ENCODE measurements around the gene EIF2B2. TPM values are rescaled to one million over a fixed set of nuclear protein-coding genes. Genes with fewer than 3 reads are reported as not detected.

The EIF2B2 gene
- total RNA-seq, 4 donors from 2014 or later, result 47.0 to 94.8 (median 69.3) TPM

GRCh38 chr14:74980731-74981461 lies 21.8 kb upstream of the EIF2B2 start:
- H3K4me3 ChIP-seq (replicated peaks in 1 of 3), result no peak overlapping the region
- H3K36me3 ChIP-seq, result no peaks in the 10 kb centered on the region
- TF ChIP-seq CTCF (IDR thresholded peaks at IDR 0.05), result no peak
- no peak for TF ChIP-seq POLR2A (IDR thresholded peaks at IDR 0.05)
- H3K9me3 ChIP-seq, result no peaks in the 10 kb centered on the region
- H3K27ac ChIP-seq, result no peak overlapping the region
- no peaks in the 10 kb centered on the region for H3K27me3 ChIP-seq
- WGBS, 2 donors, result 65 to 76% methylated on average over 11 to 16 of the region's 35 CpGs
- peaks cover 11 to 37% of the 10 kb centered on the region in 2 donors for H3K4me1 ChIP-seq
- DNase-seq, result no peak
- intact Hi-C loops (cut with DNase I), result no loop called here

DNA sequence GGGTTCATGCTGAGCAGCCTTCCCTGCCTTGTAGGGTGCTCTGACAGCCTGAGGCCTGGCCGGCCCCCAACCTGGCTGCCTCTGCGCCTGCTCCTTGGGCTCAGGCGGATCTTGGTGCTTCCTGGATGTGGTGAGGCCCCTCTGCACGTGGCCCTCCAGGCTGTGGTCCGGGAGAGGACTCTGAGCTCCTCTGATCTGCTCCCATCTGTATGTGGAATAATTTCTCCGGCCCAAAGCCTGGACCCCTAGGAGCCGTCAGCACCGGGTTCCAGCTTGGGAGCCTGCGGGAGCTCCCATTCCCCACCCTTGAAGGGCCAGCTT lies 21.3 kb upstream of the EIF2B2 start:
- Histone ChIP-seq H3K27ac (no peak overlapping the region), H3K27me3 (no peaks in the 10 kb centered on the region), H3K4me1 (peaks cover 15 to 38% of the 10 kb centered on the region in 2 donors), H3K9me3 (no peaks in the 10 kb centered on the region), H3K36me3 (no peaks in the 10 kb centered on the region), H3K4me3 (replicated peaks in 1 of 3) (no peak overlapping the region)
- DNase-seq, result no peak
- intact Hi-C loops (cut with DNase I), result no loop called here
- TF ChIP-seq POLR2A (IDR thresholded peaks at IDR 0.05) (no peak), CTCF (IDR thresholded peaks at IDR 0.05) (no peak)
- WGBS, 2 donors, result 88 to 89% methylated on average over 7 to 9 of the region's 9 CpGs

DNA sequence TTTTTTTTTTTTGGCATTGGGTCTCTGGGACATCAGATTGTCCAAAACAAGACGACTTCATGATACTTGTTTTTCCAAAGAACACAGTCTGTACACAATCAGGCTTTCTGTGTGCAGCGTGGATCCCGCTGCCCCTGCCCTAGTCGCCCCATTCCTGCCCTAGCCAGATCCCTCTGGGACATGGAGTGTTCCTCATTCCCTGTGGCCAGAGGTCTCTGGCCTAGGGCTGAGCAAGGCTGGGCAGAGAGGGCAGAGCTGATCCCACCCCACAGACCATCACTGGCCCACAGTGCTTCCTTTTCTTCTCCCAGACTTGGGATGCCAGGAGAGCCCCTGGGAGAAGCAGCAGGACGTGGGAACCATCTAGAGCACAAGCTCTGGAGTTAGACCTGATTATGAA lies 20.9 kb upstream of the EIF2B2 start:
- 84 to 88% methylated on average over 5 of the region's 5 CpGs for WGBS, 2 donors

DNA sequence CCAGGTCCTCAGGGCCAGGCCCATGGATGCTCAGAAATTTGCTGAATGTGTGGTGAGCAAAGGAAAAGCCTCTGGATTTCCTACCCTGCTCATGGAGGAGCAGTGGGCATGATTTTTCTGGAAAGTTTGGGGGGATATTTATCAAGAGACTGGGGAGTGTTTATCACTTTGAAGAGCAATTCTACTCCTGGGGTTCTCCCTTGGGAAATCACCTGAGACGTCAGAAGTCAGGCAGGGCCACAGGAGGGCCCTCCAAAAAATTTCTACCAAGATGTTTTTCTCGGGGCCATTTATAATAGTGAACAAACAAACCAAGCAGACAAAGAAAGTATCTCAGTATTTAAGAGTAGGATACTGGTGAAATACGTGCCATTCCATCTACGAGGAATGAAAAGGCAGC lies 20.1 kb upstream of the EIF2B2 start:
- TF ChIP-seq CTCF (IDR thresholded peaks at IDR 0.05), result no peak
- TF ChIP-seq POLR2A (IDR thresholded peaks at IDR 0.05), result no peak
- H3K4me1 ChIP-seq, result peaks cover 15 to 38% of the 10 kb centered on the region in 2 donors
- intact Hi-C loops (cut with DNase I), result no loop called here
- no peak overlapping the region for H3K4me3 ChIP-seq (replicated peaks in 1 of 3)
- no peaks in the 10 kb centered on the region for H3K27me3 ChIP-seq
- no peaks in the 10 kb centered on the region for H3K9me3 ChIP-seq
- DNase-seq, result no peak
- H3K36me3 ChIP-seq, result no peaks in the 10 kb centered on the region
- no peak overlapping the region for H3K27ac ChIP-seq
- WGBS, 2 donors, result 86 to 91% methylated on average over 4 of the region's 4 CpGs

More for the DNA sequence above, 20.9 kb upstream of the EIF2B2 start:
- Histone ChIP-seq H3K4me3 (replicated peaks in 1 of 3) (no peak overlapping the region), H3K4me1 (peaks cover 15 to 38% of the 10 kb centered on the region in 2 donors), H3K27ac (no peak overlapping the region), H3K9me3 (no peaks in the 10 kb centered on the region), H3K27me3 (no peaks in the 10 kb centered on the region), H3K36me3 (no peaks in the 10 kb centered on the region)
- intact Hi-C loops (cut with DNase I), result no loop called here
- no peak for DNase-seq
- no peak for TF ChIP-seq CTCF (IDR thresholded peaks at IDR 0.05)
- no peak for TF ChIP-seq POLR2A (IDR thresholded peaks at IDR 0.05)

- no peaks in the 10 kb centered on the region for H3K36me3 ChIP-seq
- no peak overlapping the region for H3K4me3 ChIP-seq (replicated peaks in 1 of 3)
- intact Hi-C loops (cut with DNase I), result no loop called here
- TF ChIP-seq CTCF (IDR thresholded peaks at IDR 0.05) (no peak), POLR2A (IDR thresholded peaks at IDR 0.05) (no peak)
- WGBS, 2 donors, result 85 to 90% methylated on average over 1 of the region's 1 CpG
- H3K4me1 ChIP-seq, result peaks cover 15 to 44% of the 10 kb centered on the region in 2 donors
- no peaks in the 10 kb centered on the region for H3K9me3 ChIP-seq
- no peak overlapping the region for H3K27ac ChIP-seq
- no peaks in the 10 kb centered on the region for H3K27me3 ChIP-seq
- no peak for DNase-seq
Measured at GRCh38 chr14:74983343-74983742, 19.4 kb upstream of the EIF2B2 start.
